Endothelial cell of umbilical vein (primary cell): ENCODE data around the gene GNPAT. TPM values are rescaled to one million over a fixed set of nuclear protein-coding genes. Genes with fewer than 3 reads are reported as not detected.

ENCODE experiments used
- BruUV-seq: library from RNA; stranded (reverse); fragments of 400-500 nt; replicated peaks from 2 replicates; lab custom pipeline; 2021; lab: Mats Ljungman, UMichigan
- CTCF ChIA-PET: fragments of 300-600, 350-600 bp; sonication (Branson Sonifier 250); formaldehyde crosslinking; loops from one replicate; lab custom pipeline; 2021; ENCODE audit warnings: antibody characterized with exemption, inconsistent platforms; lab: Charles Lee
- POLR2A ChIA-PET: fragments of 300-600, 350-600 bp; sonication (Branson Sonifier 250); formaldehyde crosslinking; loops from one replicate; lab custom pipeline; 2021; ENCODE audit warnings: antibody characterized with exemption, inconsistent platforms; lab: Charles Lee
- DNase-seq: peaks from one replicate; pipeline ENCODE4 v3.0.0-alpha.2; 2011; ENCODE audit warnings: low read depth, low spot score
- FAIRE-seq: peaks from 2 replicates; lab custom pipeline; 2011; peaks lifted over from hg19 to GRCh38; lab: Jason Lieb, UNC
- H2AFZ ChIP-seq: 2 replicates; pipeline ENCODE4 v1.6.0; 2012; ENCODE audit warnings: low read depth, low read length, control low read depth, inconsistent platforms
- H3K27ac ChIP-seq: 2 replicates; pipeline ENCODE4 v1.5.1; 2011; ENCODE audit warnings: low read depth, mild to moderate bottlenecking, control low read depth, low read length, moderate library complexity; ENCODE audit not compliant: insufficient read depth
- H3K27me3 ChIP-seq, 2 experiments: 2 replicates each; pipeline versions ENCODE4 v1.6.0 to v1.6.1; 2011; ENCODE audit warnings: low read length in 2 of 2, mixed read lengths in 1 of 2; ENCODE audit not compliant: control insufficient read depth in 2 of 2, insufficient read depth in 2 of 2
- H3K36me3 ChIP-seq, 2 experiments: 2 replicates in 1 of 2; 3 replicates in 1 of 2; pipeline ENCODE4 v1.5.1; 2011; ENCODE audit warnings: low read length in 2 of 2, mild to moderate bottlenecking in 1 of 2, moderate library complexity in 1 of 2; ENCODE audit not compliant: control insufficient read depth in 2 of 2, insufficient read depth in 2 of 2; ENCODE audit errors: extremely low read depth in 1 of 2
- H3K4me1 ChIP-seq: 3 replicates; pipeline ENCODE4 v1.5.1; 2011; ENCODE audit warnings: mild to moderate bottlenecking, low read length; ENCODE audit not compliant: control insufficient read depth, insufficient read depth; ENCODE audit errors: extremely low read depth
- H3K4me2 ChIP-seq: 2 replicates; pipeline ENCODE4 v1.6.1; 2011; ENCODE audit warnings: low read length, control low read depth, mixed read lengths; ENCODE audit not compliant: insufficient read depth
- H3K4me3 ChIP-seq, 3 experiments: fragments of 200-600 bp in 1 of 3; sonication (generic), shearing (Covaris generic) in 1 of 3; replicated peaks in 1 of 3; 2 replicates each; pipeline ENCODE4 v1.5.1; 2011 to 2016; ENCODE audit warnings: control low read depth in 3 of 3, low read length in 3 of 3, mild to moderate bottlenecking in 2 of 3, inconsistent platforms in 1 of 3, low read depth in 1 of 3, moderate library complexity in 1 of 3; ENCODE audit not compliant: insufficient read depth in 1 of 3
- H3K79me2 ChIP-seq: 2 replicates; pipeline ENCODE4 v1.6.0; 2012; ENCODE audit warnings: low read length, inconsistent platforms; ENCODE audit not compliant: control insufficient read depth, insufficient read depth
- H3K9ac ChIP-seq: replicated peaks from 2 replicates; pipeline ENCODE3; 2011; ENCODE audit warnings: low read length, control low read depth; ENCODE audit not compliant: insufficient read depth; ENCODE audit errors: extremely low read depth
- H3K9me1 ChIP-seq: replicated peaks from 3 replicates; pipeline ENCODE4 v1.6.0; 2011; ENCODE audit warnings: mild to moderate bottlenecking, low read length; ENCODE audit not compliant: control insufficient read depth, insufficient read depth; ENCODE audit errors: extremely low read depth
- H3K9me3 ChIP-seq: replicated peaks from 2 replicates; pipeline ENCODE4 v1.5.1; 2012; ENCODE audit warnings: low read length, inconsistent platforms; ENCODE audit not compliant: control insufficient read depth, insufficient read depth
- H4K20me1 ChIP-seq: replicated peaks from 2 replicates; pipeline ENCODE3; 2011; ENCODE audit warnings: mild to moderate bottlenecking, low read length; ENCODE audit not compliant: control insufficient read depth, insufficient read depth; ENCODE audit errors: extremely low read depth
- EZH2 ChIP-seq: IDR thresholded peaks from 2 replicates; pipeline ENCODE4 v1.6.1; 2012; ENCODE audit warnings: borderline replicate concordance, low read depth, mild to moderate bottlenecking, moderate library complexity, low read length, inconsistent platforms; ENCODE audit not compliant: severe bottlenecking
- FOS ChIP-seq: IDR thresholded peaks from 2 replicates; pipeline ENCODE4 v1.6.1; 2011; ENCODE audit warnings: mild to moderate bottlenecking, low read length, moderate library complexity, borderline replicate concordance; ENCODE audit not compliant: insufficient read depth
- GATA2 ChIP-seq: IDR thresholded peaks from 2 replicates; pipeline ENCODE4 v1.7.0; 2011; ENCODE audit warnings: low read depth, mild to moderate bottlenecking, moderate library complexity, mixed read lengths, low read length; ENCODE audit not compliant: insufficient read length, insufficient read depth
- JUN ChIP-seq: IDR thresholded peaks from 2 replicates; pipeline ENCODE4 v1.6.1; 2011; ENCODE audit warnings: borderline replicate concordance, low read depth; ENCODE audit not compliant: insufficient read length, insufficient read depth
- MAX ChIP-seq: IDR thresholded peaks from 2 replicates; pipeline ENCODE4 v1.6.1; 2011; ENCODE audit not compliant: insufficient read depth, insufficient read length
- MYC ChIP-seq: IDR thresholded peaks from one replicate; pipeline ENCODE4 v1.6.1; 2011; ENCODE audit warnings: mild to moderate bottlenecking, low read depth, low read length
- POLR2A ChIP-seq: IDR thresholded peaks from 2 replicates; pipeline ENCODE4 v1.6.1; 2012; ENCODE audit warnings: low read depth, mild to moderate bottlenecking, control low read depth, low read length
- POLR2AphosphoS5 ChIP-seq: IDR thresholded peaks from 2 replicates; pipeline ENCODE4 v1.6.1; 2012; ENCODE audit warnings: low read depth, mild to moderate bottlenecking, control low read depth, low read length, moderate library complexity; ENCODE audit not compliant: insufficient read depth
- dilution Hi-C: fragments of 300-500 bp; cut with MboI; formaldehyde crosslinking; loops from one replicate; pipeline ENCODE4 v1.15.0; 2019; ENCODE audit warnings: low sequenced_read_pairs; ENCODE audit not compliant: extremely low pct_ligation_motif_present
- intact Hi-C: fragments of 100-400 bp; cut with micrococcal nuclease; formaldehyde crosslinking; loops from one replicate; pipeline ENCODE4 v1.10.0; 2022
- polyA plus RNA-seq, 4 experiments: library from polyadenylated mRNA; depleted of rRNA in 3 of 4; stranded (reverse) in 3 of 4; unstranded in 1 of 4; fragments of >200 nt; gene quantifications; 2 replicates each; pipeline versions ENCODE4 v1.2.1 to v1.2.3, GENCODE V29; 2011 to 2012; ENCODE audit warnings: missing spikeins in 1 of 4
- total RNA-seq: library from RNA; stranded (reverse); gene quantifications from 2 replicates; pipeline ENCODE4 v1.2.3, GENCODE V29; 2021
- TF ChIP-seq, protein P1 (sequence below), 2 donors: IDR thresholded peaks; 1 replicate in 1 of 2; 2 replicates in 1 of 2; pipeline ENCODE4 v1.5.1; 2011; ENCODE audit warnings: low read length in 2 of 2, mild to moderate bottlenecking in 2 of 2, moderate library complexity in 2 of 2, control low read depth in 1 of 2, inconsistent platforms in 1 of 2, low read depth in 1 of 2; ENCODE audit not compliant: insufficient read depth in 1 of 2; ENCODE audit errors: extremely low read depth in 1 of 2

GNPAT gene
- total and polyA plus RNA-seq, 2 donors (not counting 3 experiments of a cell fraction or from before 2014, with no cell fraction given) = 18.9 to 51.4 TPM

- peaks cover 1 to 3% of the 10 kb centered on the region in 2 experiments for H3K27me3 ChIP-seq
- intact Hi-C loops = no loop called here
- no peak overlapping the region for H3K4me2 ChIP-seq
- H2AFZ ChIP-seq = no peak overlapping the region
- H3K36me3 ChIP-seq = no peaks in the 10 kb centered on the region
- H3K4me3 ChIP-seq = no peak overlapping the region
- H3K9me3 ChIP-seq = no peaks in the 10 kb centered on the region
- ChIA-PET CTCF (interaction anchor here (0.6 kb wide), 1 partner anchor 160 kb away, joined by 3 read pairs; no protein-coding TSS in a partner anchor), POLR2A (no interaction called here)
- H3K79me2 ChIP-seq = no peaks in the 10 kb centered on the region
- no peaks in the 10 kb centered on the region for H3K4me1 ChIP-seq
- no peaks in the 10 kb centered on the region for H3K9me1 ChIP-seq
- no TSS peak for BruUV-seq
- FAIRE-seq (no peak), DNase-seq (no peak)
- TF ChIP-seq FOS (no peak), MYC (no peak), EZH2 (no peak), GATA2 (no peak), MAX (no peak), JUN (no peak), POLR2AphosphoS5 (no peak), POLR2A (no peak)
- TF ChIP-seq, protein P1, sequence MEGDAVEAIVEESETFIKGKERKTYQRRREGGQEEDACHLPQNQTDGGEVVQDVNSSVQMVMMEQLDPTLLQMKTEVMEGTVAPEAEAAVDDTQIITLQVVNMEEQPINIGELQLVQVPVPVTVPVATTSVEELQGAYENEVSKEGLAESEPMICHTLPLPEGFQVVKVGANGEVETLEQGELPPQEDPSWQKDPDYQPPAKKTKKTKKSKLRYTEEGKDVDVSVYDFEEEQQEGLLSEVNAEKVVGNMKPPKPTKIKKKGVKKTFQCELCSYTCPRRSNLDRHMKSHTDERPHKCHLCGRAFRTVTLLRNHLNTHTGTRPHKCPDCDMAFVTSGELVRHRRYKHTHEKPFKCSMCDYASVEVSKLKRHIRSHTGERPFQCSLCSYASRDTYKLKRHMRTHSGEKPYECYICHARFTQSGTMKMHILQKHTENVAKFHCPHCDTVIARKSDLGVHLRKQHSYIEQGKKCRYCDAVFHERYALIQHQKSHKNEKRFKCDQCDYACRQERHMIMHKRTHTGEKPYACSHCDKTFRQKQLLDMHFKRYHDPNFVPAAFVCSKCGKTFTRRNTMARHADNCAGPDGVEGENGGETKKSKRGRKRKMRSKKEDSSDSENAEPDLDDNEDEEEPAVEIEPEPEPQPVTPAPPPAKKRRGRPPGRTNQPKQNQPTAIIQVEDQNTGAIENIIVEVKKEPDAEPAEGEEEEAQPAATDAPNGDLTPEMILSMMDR (IDR thresholded peaks at IDR 0.05; ENCODE audit: extremely low read depth in 1 of 2, insufficient read depth in 1 of 2, low read depth in 1 of 2, low read length in 2 of 2) = no peak
- no peak overlapping the region for H3K9ac ChIP-seq
- H4K20me1 ChIP-seq = no peaks in the 10 kb centered on the region
- dilution Hi-C loops = no loop called here
- no peak overlapping the region for H3K27ac ChIP-seq
Observed at GRCh38 chr1:231194476-231194842, 46.6 kb upstream of the GNPAT start.
